Activated CD4-positive, alpha-beta T cell treated with anti-CD3 and anti-CD28 coated beads, Interleukin-2, amount 50 U/mL, for 24 hours (primary cell): ENCODE measurements around the gene ASIC3.

Source experiments
- DNase-seq, 2 donors: peaks; one replicate each; pipeline ENCODE4 v3.0.0-alpha.2; 2020; ENCODE audit warnings: low read depth in 1 of 2, low spot score in 1 of 2

Gene ASIC3

GRCh38 chr7:151056666-151057505, 8.6 kb downstream of the ASIC3 start:
- no peak for DNase-seq

- DNase-seq: no peak
These were observed 9.2 kb downstream of the ASIC3 start, which contains the start of gene CDK5 for GRCh38 chr7:151057506-151057988. Gene CDK5, minus strand, starts transcription at chr7:151057897. Its CDS starts 49 bp downstream, at chr7:151057848.

GRCh38 chr7:151057989-151058780, 9.9 kb downstream of the ASIC3 start:
- peak; percentile 88 to 98 for DNase-seq

GRCh38 chr7:151058781-151059366, 10.5 kb downstream of the ASIC3 start:
- peak in 1 of 2 donors; percentile 16 for DNase-seq

GRCh38 chr7:151059367-151060112, 11.2 kb downstream of the ASIC3 start, which contains the start of gene SLC4A2:
Gene SLC4A2, plus strand, starts transcription at chr7:151059589. Its CDS starts 2,399 bp downstream, at chr7:151061988.
- DNase-seq: peak; percentile 44 to 47

GRCh38 chr7:151060113-151060415, 11.7 kb downstream of the ASIC3 start:
- DNase-seq: no peak

GRCh38 chr7:151060416-151061212, 12.3 kb downstream of the ASIC3 start:
- DNase-seq: no peak

- no peak for DNase-seq
These were observed 13.1 kb downstream of the ASIC3 start for GRCh38 chr7:151061213-151062110.

- DNase-seq: no peak
These were observed 13.7 kb downstream of the ASIC3 start for GRCh38 chr7:151062111-151062398.

GRCh38 chr7:151062399-151063211, 14.3 kb downstream of the ASIC3 start:
- DNase-seq: no peak

GRCh38 chr7:151063212-151063561, 14.9 kb downstream of the ASIC3 start:
- DNase-seq: no peak

GRCh38 chr7:151064454-151064853, 16.1 kb downstream of the ASIC3 start:
- no peak for DNase-seq

- DNase-seq: no peak
These were observed 16.7 kb downstream of the ASIC3 start for GRCh38 chr7:151064993-151065392.

- DNase-seq: no peak
These were observed 17.2 kb downstream of the ASIC3 start for GRCh38 chr7:151065516-151065915.

GRCh38 chr7:151066273-151066974, 18.1 kb downstream of the ASIC3 start:
- no peak for DNase-seq

GRCh38 chr7:151068069-151068773, 19.9 kb downstream of the ASIC3 start:
- no peak for DNase-seq

- no peak for DNase-seq
These were observed 21.7 kb downstream of the ASIC3 start for GRCh38 chr7:151069841-151070573.
